PC-3 (cell line): Measurements from ENCODE around the gene CAMTA1.

ENCODE experiments used
- CTCF ChIP-seq: fragments of 300-600 bp; sonication (generic); conservative IDR thresholded peaks from 2 replicates; pipeline ENCODE4 v1.5.1; 2017; ENCODE audit warnings: antibody characterized with exemption, low read depth, mild to moderate bottlenecking, low read length
- EZH2 ChIP-seq: fragments of 300-600 bp; sonication (generic); IDR thresholded peaks from one replicate; pipeline ENCODE4 v1.6.1; 2017; ENCODE audit warnings: antibody characterized with exemption, mild to moderate bottlenecking, low read length; ENCODE audit not compliant: unreplicated experiment
- EZH2phosphoT487 ChIP-seq: fragments of 300-600 bp; sonication (generic); IDR thresholded peaks from 2 replicates; pipeline ENCODE4 v1.6.1; 2018; ENCODE audit warnings: mild to moderate bottlenecking, antibody characterized with exemption, low read length, borderline replicate concordance

- TF ChIP-seq CTCF (no peak), EZH2 (no peak), EZH2phosphoT487 (no peak)
Measured at GRCh38 chr1:6745073-6745472, 40.2 kb upstream of the CAMTA1 start.
